K562 (cell line): Measurements from ENCODE around the gene C6orf15. TPM values are rescaled to one million over a fixed set of nuclear protein-coding genes. Genes with fewer than 3 reads are reported as not detected.

Experiments used
- ADNP ChIP-seq: fragments of 200-800 bp; sonication (Bioruptor generic); IDR thresholded peaks from 2 replicates; pipeline ENCODE4 v1.6.1; 2016; ENCODE audit warnings: missing genetic modification characterization, missing compliant biosample characterization
- BRCA1 ChIP-seq, 2 experiments: fragments of 450-650 bp in 1 of 2; sonication (generic) in 1 of 2; formaldehyde crosslinking in 1 of 2; IDR thresholded peaks; 2 replicates each; pipeline versions ENCODE4 v1.5.0 to v1.6.1; 2017 to 2020; ENCODE audit warnings: mild to moderate bottlenecking in 1 of 2, missing genetic modification reagents in 1 of 2
- HMGN3 ChIP-seq: IDR thresholded peaks from 2 replicates; pipeline ENCODE4 v1.6.1; 2011; ENCODE audit warnings: borderline replicate concordance, low read depth, mild to moderate bottlenecking, mixed read lengths, low read length; ENCODE audit not compliant: insufficient read length; ENCODE audit errors: extremely low read depth
- ILK ChIP-seq: fragments of 450-650 bp; IDR thresholded peaks from 2 replicates; pipeline ENCODE4 v1.6.1; 2016; ENCODE audit warnings: missing genetic modification characterization, low read depth, mild to moderate bottlenecking, missing compliant biosample characterization, moderate library complexity, borderline replicate concordance
- L3MBTL2 ChIP-seq: fragments of 450-650 bp; IDR thresholded peaks from 2 replicates; pipeline ENCODE4 v1.6.1; 2016; ENCODE audit warnings: mild to moderate bottlenecking, moderate library complexity
- MCM5 ChIP-seq: fragments of 450-650 bp; IDR thresholded peaks from 2 replicates; pipeline ENCODE4 v1.6.1; 2016; ENCODE audit warnings: low read depth
- MLLT1 ChIP-seq, 2 experiments: fragments of 450-650 bp; IDR thresholded peaks; 2 replicates each; pipeline ENCODE4 v1.6.1; 2016
- NFIC ChIP-seq: fragments of 450-650 bp; IDR thresholded peaks from 2 replicates; pipeline ENCODE4 v1.6.1; 2017; ENCODE audit warnings: mild to moderate bottlenecking, inconsistent platforms
- NR2C1 ChIP-seq, 2 experiments: fragments of 450-650 bp; IDR thresholded peaks; 2 replicates each; pipeline ENCODE4 v1.6.1; 2017; ENCODE audit warnings: mild to moderate bottlenecking in 2 of 2, antibody characterized with exemption in 1 of 2, inconsistent platforms in 1 of 2, missing compliant biosample characterization in 1 of 2, missing genetic modification characterization in 1 of 2
- NRF1 ChIP-seq, 2 experiments: fragments of 450-650 bp; IDR thresholded peaks in 1 of 2; conservative IDR thresholded peaks in 1 of 2; 2 replicates each; pipeline ENCODE4 v1.6.1; 2014; ENCODE audit warnings: mild to moderate bottlenecking in 2 of 2
- PTRF ChIP-seq: fragments of 450-650 bp; IDR thresholded peaks from 2 replicates; pipeline ENCODE4 v1.6.1; 2016; ENCODE audit warnings: mild to moderate bottlenecking, missing genetic modification characterization, missing compliant biosample characterization
- YY1 ChIP-seq, 3 experiments: IDR thresholded peaks; 2 replicates each; pipeline ENCODE4 v1.6.1; 2011; ENCODE audit warnings: low read length in 2 of 3, mild to moderate bottlenecking in 2 of 3, moderate library complexity in 2 of 3, borderline replicate concordance in 1 of 3, control low read depth in 1 of 3, low read depth in 1 of 3; ENCODE audit not compliant: insufficient read depth in 3 of 3, insufficient replicate concordance in 2 of 3, control insufficient read depth in 1 of 3, insufficient read length in 1 of 3; ENCODE audit errors: extremely low read depth in 1 of 3
- ZNF197 ChIP-seq: fragments of 200-800 bp; sonication (Bioruptor generic); IDR thresholded peaks from 2 replicates; pipeline ENCODE4 v1.6.1; 2016; ENCODE audit warnings: low read depth, missing genetic modification characterization, missing compliant biosample characterization
- ZNF24 ChIP-seq: fragments of 450-650 bp; IDR thresholded peaks from 2 replicates; pipeline ENCODE4 v1.6.1; 2016
- ZNF408 ChIP-seq: fragments of 250-450 bp; sonication (Bioruptor Pico); IDR thresholded peaks from 2 replicates; pipeline ENCODE4 v1.4.0; 2020; ENCODE audit warnings: low read depth, mild to moderate bottlenecking, moderate library complexity
- ZNF551 ChIP-seq: fragments of 250-450 bp; sonication (Bioruptor Pico); IDR thresholded peaks from 2 replicates; pipeline ENCODE4 v1.5.0; 2021; ENCODE audit warnings: mild to moderate bottlenecking, moderate library complexity
- polyA plus RNA-seq, 8 experiments: library from polyadenylated mRNA; depleted of rRNA in 4 of 8; stranded (reverse) in 5 of 8; unstranded in 3 of 8; fragments of >200 nt; fragmentation: Nextera tagmentation in 2 of 8; fragmentation: Illumina TruSeq in 1 of 8; extraction: Ambion mirVana in 2 of 8; extraction: Trizol in 1 of 8; gene quantifications; 2 replicates each; pipeline versions ENCODE4 v1.2.1 to v1.2.3, GENCODE V29; 2011 to 2014; ENCODE audit warnings: inconsistent platforms in 1 of 8, missing spikeins in 1 of 8
- total RNA-seq, 7 experiments: library from RNA; depleted of rRNA in 6 of 7; stranded (reverse); fragments of >200 nt in 6 of 7; fragmentation: Illumina TruSeq in 2 of 7; extraction: Trizol in 2 of 7; gene quantifications; 2 replicates each; pipeline versions ENCODE4 v1.2.1 to v1.2.3, GENCODE V29; 2011 to 2021; ENCODE audit warnings: low replicate concordance in 1 of 7
- TF ChIP-seq, protein P1 (sequence below): fragments of 450-650 bp; formaldehyde crosslinking; IDR thresholded peaks from 2 replicates; pipeline ENCODE4 v1.4.0; 2020; ENCODE audit warnings: mild to moderate bottlenecking, mixed read lengths
- TF ChIP-seq, protein P2 (sequence below): sonication (generic); formaldehyde crosslinking; IDR thresholded peaks from 2 replicates; pipeline ENCODE4 v1.4.0; 2020; ENCODE audit warnings: mild to moderate bottlenecking, missing genetic modification reagents
- TF ChIP-seq, protein P3 (sequence below): fragments of 250-450 bp; sonication (Bioruptor Pico); IDR thresholded peaks from 2 replicates; pipeline ENCODE4 v1.9.0; 2021; ENCODE audit warnings: mild to moderate bottlenecking, inconsistent platforms

Gene C6orf15
- total and polyA plus RNA-seq, 9 of the 15 experiments (the other 6 are each of a cell fraction or from before 2014, with no cell fraction given), result not detected

GRCh38 chr6:31158140-31158862 lies 45.9 kb upstream of the C6orf15 start, which contains the start of gene TCF19 (continued):
- TF ChIP-seq PTRF (tag) (no peak), ZNF551 (no peak), YY1 (IDR thresholded peaks at IDR 0.05; ENCODE audit: borderline replicate concordance in 1 of 3, control insufficient read depth in 1 of 3, extremely low read depth in 1 of 3, insufficient read depth in 3 of 3, insufficient read length in 1 of 3, insufficient replicate concordance in 2 of 3, low read depth in 1 of 3, low read length in 2 of 3) (no peak), NFIC (no peak), HMGN3 (peak; percentile 63), NR2C1 (IDR thresholded peaks at IDR 0.05) (no peak), NR2C1 (tag; IDR thresholded peaks at IDR 0.05) (no peak), BRCA1 (IDR thresholded peaks at IDR 0.05) (no peak), BRCA1 (CRISPR knock-in tag; IDR thresholded peaks at IDR 0.05) (no peak), NRF1 (conservative IDR thresholded peaks at IDR 0.05 in 1 of 2, IDR thresholded peaks at IDR 0.05 in 1 of 2) (peak; percentile 99), ZNF24 (peak; percentile 37; the same call in 1 of the 2 replicates), ILK (tag) (no peak), ZNF197 (CRISPR knock-in tag) (no peak), MLLT1 (IDR thresholded peaks at IDR 0.05) (peak in 1 of 2 experiments; percentile 69; a peak in 1 of 4 replicates), ZNF408 (CRISPR knock-in tag) (no peak), L3MBTL2 (peak; percentile 86), MCM5 (no peak), ADNP (tag) (no peak)
- TF ChIP-seq, protein P1, sequence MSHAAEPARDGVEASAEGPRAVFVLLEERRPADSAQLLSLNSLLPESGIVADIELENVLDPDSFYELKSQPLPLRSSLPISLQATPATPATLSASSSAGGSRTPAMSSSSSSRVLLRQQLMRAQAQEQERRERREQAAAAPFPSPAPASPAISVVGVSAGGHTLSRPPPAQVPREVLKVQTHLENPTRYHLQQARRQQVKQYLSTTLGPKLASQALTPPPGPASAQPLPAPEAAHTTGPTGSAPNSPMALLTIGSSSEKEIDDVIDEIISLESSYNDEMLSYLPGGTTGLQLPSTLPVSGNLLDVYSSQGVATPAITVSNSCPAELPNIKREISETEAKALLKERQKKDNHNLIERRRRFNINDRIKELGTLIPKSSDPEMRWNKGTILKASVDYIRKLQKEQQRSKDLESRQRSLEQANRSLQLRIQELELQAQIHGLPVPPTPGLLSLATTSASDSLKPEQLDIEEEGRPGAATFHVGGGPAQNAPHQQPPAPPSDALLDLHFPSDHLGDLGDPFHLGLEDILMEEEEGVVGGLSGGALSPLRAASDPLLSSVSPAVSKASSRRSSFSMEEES (CRISPR knock-in tag), result no peak
- TF ChIP-seq, protein P2, sequence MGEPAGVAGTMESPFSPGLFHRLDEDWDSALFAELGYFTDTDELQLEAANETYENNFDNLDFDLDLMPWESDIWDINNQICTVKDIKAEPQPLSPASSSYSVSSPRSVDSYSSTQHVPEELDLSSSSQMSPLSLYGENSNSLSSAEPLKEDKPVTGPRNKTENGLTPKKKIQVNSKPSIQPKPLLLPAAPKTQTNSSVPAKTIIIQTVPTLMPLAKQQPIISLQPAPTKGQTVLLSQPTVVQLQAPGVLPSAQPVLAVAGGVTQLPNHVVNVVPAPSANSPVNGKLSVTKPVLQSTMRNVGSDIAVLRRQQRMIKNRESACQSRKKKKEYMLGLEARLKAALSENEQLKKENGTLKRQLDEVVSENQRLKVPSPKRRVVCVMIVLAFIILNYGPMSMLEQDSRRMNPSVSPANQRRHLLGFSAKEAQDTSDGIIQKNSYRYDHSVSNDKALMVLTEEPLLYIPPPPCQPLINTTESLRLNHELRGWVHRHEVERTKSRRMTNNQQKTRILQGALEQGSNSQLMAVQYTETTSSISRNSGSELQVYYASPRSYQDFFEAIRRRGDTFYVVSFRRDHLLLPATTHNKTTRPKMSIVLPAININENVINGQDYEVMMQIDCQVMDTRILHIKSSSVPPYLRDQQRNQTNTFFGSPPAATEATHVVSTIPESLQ (CRISPR knock-in tag), result no peak; the same call in 1 of the 2 replicates
- TF ChIP-seq, protein P3, sequence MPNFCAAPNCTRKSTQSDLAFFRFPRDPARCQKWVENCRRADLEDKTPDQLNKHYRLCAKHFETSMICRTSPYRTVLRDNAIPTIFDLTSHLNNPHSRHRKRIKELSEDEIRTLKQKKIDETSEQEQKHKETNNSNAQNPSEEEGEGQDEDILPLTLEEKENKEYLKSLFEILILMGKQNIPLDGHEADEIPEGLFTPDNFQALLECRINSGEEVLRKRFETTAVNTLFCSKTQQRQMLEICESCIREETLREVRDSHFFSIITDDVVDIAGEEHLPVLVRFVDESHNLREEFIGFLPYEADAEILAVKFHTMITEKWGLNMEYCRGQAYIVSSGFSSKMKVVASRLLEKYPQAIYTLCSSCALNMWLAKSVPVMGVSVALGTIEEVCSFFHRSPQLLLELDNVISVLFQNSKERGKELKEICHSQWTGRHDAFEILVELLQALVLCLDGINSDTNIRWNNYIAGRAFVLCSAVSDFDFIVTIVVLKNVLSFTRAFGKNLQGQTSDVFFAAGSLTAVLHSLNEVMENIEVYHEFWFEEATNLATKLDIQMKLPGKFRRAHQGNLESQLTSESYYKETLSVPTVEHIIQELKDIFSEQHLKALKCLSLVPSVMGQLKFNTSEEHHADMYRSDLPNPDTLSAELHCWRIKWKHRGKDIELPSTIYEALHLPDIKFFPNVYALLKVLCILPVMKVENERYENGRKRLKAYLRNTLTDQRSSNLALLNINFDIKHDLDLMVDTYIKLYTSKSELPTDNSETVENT (CRISPR knock-in tag), result no peak
